SK-N-SH treated with all-trans-retinoic acid at 6 μM for 48 hours (cell line): ENCODE measurements around the gene ARHGAP26.

Source experiments
- ATAC-seq: fragments of 200-7000 bp; cut with Tn5 transposase; 3 replicates; pipeline ENCODE4 v1.9.1; 2020; ENCODE audit warnings: mild to moderate bottlenecking, moderate library complexity
- ARNTL ChIP-seq: fragments of 450-650 bp; formaldehyde crosslinking; IDR thresholded peaks from 2 replicates; pipeline ENCODE4 v1.5.0; 2020; ENCODE audit warnings: low read depth, mild to moderate bottlenecking, moderate library complexity, borderline replicate concordance
- BACH2 ChIP-seq: fragments of 250-450 bp; sonication (Bioruptor Pico); IDR thresholded peaks from 2 replicates; pipeline ENCODE4 v1.9.0; 2021; ENCODE audit warnings: mild to moderate bottlenecking, borderline replicate concordance
- CREB5 ChIP-seq: fragments of 250-450 bp; sonication (Bioruptor Pico); IDR thresholded peaks from 2 replicates; pipeline ENCODE4 v1.5.1; 2020; ENCODE audit warnings: low read depth, mild to moderate bottlenecking, moderate library complexity
- CSDC2 ChIP-seq: fragments of 250-450 bp; sonication (Bioruptor Pico); IDR thresholded peaks from 2 replicates; pipeline ENCODE4 v1.5.0; 2020; ENCODE audit warnings: mild to moderate bottlenecking, moderate library complexity
- ESRRG ChIP-seq: fragments of 250-450 bp; sonication (Bioruptor Pico); IDR thresholded peaks from 2 replicates; pipeline ENCODE4 v1.6.1; 2021; ENCODE audit warnings: mild to moderate bottlenecking
- OSR1 ChIP-seq: fragments of 250-450 bp; sonication (Bioruptor Pico); IDR thresholded peaks from 2 replicates; pipeline ENCODE4 v1.8.0; 2022; ENCODE audit warnings: moderate library complexity, mild to moderate bottlenecking, inconsistent platforms
- PATZ1 ChIP-seq: fragments of 250-450 bp; sonication (Bioruptor Pico); IDR thresholded peaks from 2 replicates; pipeline ENCODE4 v1.8.0; 2020; ENCODE audit warnings: mild to moderate bottlenecking, moderate library complexity, borderline replicate concordance
- RARB ChIP-seq: fragments of 250-450 bp; sonication (Bioruptor Pico); IDR thresholded peaks from 2 replicates; pipeline ENCODE4 v1.8.0; 2021; ENCODE audit warnings: mild to moderate bottlenecking, moderate library complexity
- SNAI2 ChIP-seq: fragments of 250-450 bp; sonication (Bioruptor Pico); IDR thresholded peaks from 2 replicates; pipeline ENCODE4 v1.5.0; 2020; ENCODE audit warnings: mild to moderate bottlenecking, moderate library complexity
- TCF4 ChIP-seq: fragments of 250-450 bp; sonication (Bioruptor Pico); IDR thresholded peaks from 2 replicates; pipeline ENCODE4 v1.8.0; 2021; ENCODE audit warnings: mild to moderate bottlenecking, moderate library complexity, borderline replicate concordance
- TOX ChIP-seq: fragments of 250-450 bp; sonication (Bioruptor Pico); IDR thresholded peaks from 2 replicates; pipeline ENCODE4 v1.8.0; 2021; ENCODE audit warnings: mild to moderate bottlenecking, moderate library complexity, borderline replicate concordance
- TSHZ2 ChIP-seq: fragments of 250-450 bp; sonication (Bioruptor Pico); IDR thresholded peaks from 2 replicates; pipeline ENCODE4 v1.5.0; 2020; ENCODE audit warnings: mild to moderate bottlenecking, moderate library complexity
- ZC3H10 ChIP-seq: fragments of 250-450 bp; sonication (Bioruptor Pico); IDR thresholded peaks from 2 replicates; pipeline ENCODE4 v1.5.1; 2021; ENCODE audit warnings: mild to moderate bottlenecking, moderate library complexity
- ZFP30 ChIP-seq: fragments of 450-650 bp; formaldehyde crosslinking; IDR thresholded peaks from 2 replicates; pipeline ENCODE4 v1.5.0; 2022; ENCODE audit warnings: mild to moderate bottlenecking, moderate library complexity
- ZNF565 ChIP-seq: fragments of 450-650 bp; formaldehyde crosslinking; conservative IDR thresholded peaks from 2 replicates; pipeline ENCODE4 v1.5.0; 2020; ENCODE audit warnings: low read depth, mild to moderate bottlenecking, moderate library complexity
- ZNF70 ChIP-seq: fragments of 450-650 bp; formaldehyde crosslinking; IDR thresholded peaks from 2 replicates; pipeline ENCODE4 v1.5.0; 2020; ENCODE audit warnings: mild to moderate bottlenecking, moderate library complexity
- ZNF8 ChIP-seq: fragments of 450-650 bp; formaldehyde crosslinking; IDR thresholded peaks from 2 replicates; pipeline ENCODE4 v1.5.0; 2020; ENCODE audit warnings: mild to moderate bottlenecking, moderate library complexity

Gene ARHGAP26

GRCh38 chr5:142881076-142881783 is 111.1 kb downstream of the ARHGAP26 start (continued):
- no peak for TF ChIP-seq TSHZ2 (CRISPR knock-in tag)

GRCh38 chr5:142881784-142882126 is 111.6 kb downstream of the ARHGAP26 start:
- TF ChIP-seq RARB = no peak
- ATAC-seq = peak; percentile 26; the same call in 2 of the 3 replicates

GRCh38 chr5:142883025-142883424 is 112.8 kb downstream of the ARHGAP26 start:
- ATAC-seq = no peak
- TF ChIP-seq RARB (no peak), ARNTL (CRISPR knock-in tag) (no peak), ZNF70 (CRISPR knock-in tag) (no peak), ESRRG (CRISPR knock-in tag) (no peak), ZFP30 (CRISPR knock-in tag) (no peak), TCF4 (no peak), TOX (CRISPR knock-in tag) (no peak), TSHZ2 (CRISPR knock-in tag) (no peak), ZNF8 (CRISPR knock-in tag) (no peak), BACH2 (CRISPR knock-in tag) (no peak), PATZ1 (CRISPR knock-in tag) (no peak), OSR1 (CRISPR knock-in tag) (no peak), CREB5 (CRISPR knock-in tag) (no peak), ZNF565 (CRISPR knock-in tag) (no peak), SNAI2 (CRISPR knock-in tag) (no peak), CSDC2 (CRISPR knock-in tag) (no peak), ZC3H10 (CRISPR knock-in tag) (no peak)

- no peak for ATAC-seq
Observed at GRCh38 chr5:142883438-142883837, 113.3 kb downstream of the ARHGAP26 start.

More at GRCh38 chr5:142883438-142883837, 113.3 kb downstream of the ARHGAP26 start:
- TF ChIP-seq CREB5 (CRISPR knock-in tag) = no peak
